ENCODE data around the gene CD99. TPM values are rescaled to one million over a fixed set of nuclear protein-coding genes. Genes with fewer than 3 reads are reported as not detected.

CD99 gene
- total RNA-seq, 1 experiment from 2014 or later, result 77.9 TPM

- H3K4me3 Mint-ChIP-seq, result no peak overlapping the region
- H3K4me1 Mint-ChIP-seq, result peaks cover 7% of the 10 kb centered on the region
- ChIA-PET CTCF (no interaction called here), POLR2A (no interaction called here)
- H3K36me3 Mint-ChIP-seq, result no peaks in the 10 kb centered on the region
- TF ChIP-seq ZNF532 (CRISPR knock-in tag; IDR thresholded peaks at IDR 0.05; ENCODE audit: borderline replicate concordance) (no peak), KAT7 (CRISPR knock-in tag; IDR thresholded peaks at IDR 0.05; ENCODE audit: borderline replicate concordance) (no peak), NR1H2 (CRISPR knock-in tag; IDR thresholded peaks at IDR 0.05) (no peak), NFYB (CRISPR knock-in tag; conservative IDR thresholded peaks at IDR 0.05; ENCODE audit: low read depth) (no peak), MLX (CRISPR knock-in tag; IDR thresholded peaks at IDR 0.05) (no peak), E2F1 (CRISPR knock-in tag; IDR thresholded peaks at IDR 0.05) (no peak)
- no peak overlapping the region for H3K27ac Mint-ChIP-seq
- H3K27me3 Mint-ChIP-seq (ENCODE audit: low read depth), result no peaks in the 10 kb centered on the region
- DNase-seq (ENCODE audit: low spot score) (no peak), ATAC-seq (no peak)
- peaks cover 4% of the 10 kb centered on the region for H3K9me3 Mint-ChIP-seq
These were observed 57.2 kb downstream of the CD99 start for GRCh38 chrX:2748171-2748814.

- no peak for ATAC-seq
- H3K4me1 Mint-ChIP-seq, result peaks cover 8% of the 10 kb centered on the region
- no peak overlapping the region for H3K4me3 Mint-ChIP-seq
- H3K36me3 Mint-ChIP-seq, result no peaks in the 10 kb centered on the region
- ChIA-PET POLR2A (no interaction called here), CTCF (no interaction called here)
- no peak for TF ChIP-seq ZBTB43 (CRISPR knock-in tag; IDR thresholded peaks at IDR 0.05)
- no peak for TF ChIP-seq HMGA2 (CRISPR knock-in tag; IDR thresholded peaks at IDR 0.05)
- no peak for TF ChIP-seq OVOL2 (CRISPR knock-in tag; IDR thresholded peaks at IDR 0.05; ENCODE audit: borderline replicate concordance)
- no peak for TF ChIP-seq NR2C2 (CRISPR knock-in tag; IDR thresholded peaks at IDR 0.05)
- no peak for TF ChIP-seq ERG (CRISPR knock-in tag; IDR thresholded peaks at IDR 0.05)
- no peak for TF ChIP-seq CREM (CRISPR knock-in tag; IDR thresholded peaks at IDR 0.05)
- no peaks in the 10 kb centered on the region for H3K27me3 Mint-ChIP-seq (ENCODE audit: low read depth)
- H3K9me3 Mint-ChIP-seq, result peaks cover 4% of the 10 kb centered on the region
- no peak overlapping the region for H3K27ac Mint-ChIP-seq
- no peak for DNase-seq (ENCODE audit: low spot score)
These were observed 57.7 kb downstream of the CD99 start for GRCh38 chrX:2748815-2749188.

GRCh38 chrX:2751291-2751690, 60.2 kb downstream of the CD99 start:
- ChIA-PET CTCF (no interaction called here), POLR2A (no interaction called here)
- Mint-ChIP-seq H3K4me1 (peaks cover 17% of the 10 kb centered on the region), H3K36me3 (peaks cover 2% of the 10 kb centered on the region; the same call in 1 of the 2 replicates), H3K9me3 (peaks cover 7% of the 10 kb centered on the region), H3K27me3 (ENCODE audit: low read depth) (no peaks in the 10 kb centered on the region), H3K27ac (no peak overlapping the region; the same call in 1 of the 2 replicates), H3K4me3 (no peak overlapping the region)
- no peak for ATAC-seq
- DNase-seq (ENCODE audit: low spot score), result no peak
- no peak for TF ChIP-seq NR1H2 (CRISPR knock-in tag; IDR thresholded peaks at IDR 0.05)
- TF ChIP-seq NFE2L1 (CRISPR knock-in tag; IDR thresholded peaks at IDR 0.05), result no peak
- no peak for TF ChIP-seq ZNF425 (CRISPR knock-in tag; conservative IDR thresholded peaks at IDR 0.05)
- no peak for TF ChIP-seq ZNF138 (CRISPR knock-in tag; conservative IDR thresholded peaks at IDR 0.05)
- no peak for TF ChIP-seq ZNF423 (CRISPR knock-in tag; IDR thresholded peaks at IDR 0.05)
- TF ChIP-seq IRF2 (CRISPR knock-in tag; IDR thresholded peaks at IDR 0.05; ENCODE audit: borderline replicate concordance, low read depth), result no peak
- no peak for TF ChIP-seq USF2 (CRISPR knock-in tag; IDR thresholded peaks at IDR 0.05)
- TF ChIP-seq RORB (CRISPR knock-in tag; IDR thresholded peaks at IDR 0.05), result no peak
- no peak for TF ChIP-seq ETV6 (CRISPR knock-in tag; IDR thresholded peaks at IDR 0.05)

Measured in WTC11 (cell line).